GM12875 (cell line): ENCODE data around the gene TPCN1.

Source experiments
- H3K4me3 ChIP-seq: one replicate; pipeline ENCODE4 v1.5.1; 2011; ENCODE audit warnings: low read depth, low read length, control low read depth
- CTCF ChIP-seq: IDR thresholded peaks from 2 replicates; pipeline ENCODE4 v1.5.1; 2011; ENCODE audit warnings: low read depth, mild to moderate bottlenecking, control low read depth, inconsistent platforms, low read length, moderate library complexity, borderline replicate concordance; ENCODE audit not compliant: insufficient read depth

TPCN1 gene

GRCh38 chr12:113262710-113263109, 41.4 kb downstream of the TPCN1 start:
- H3K4me3 ChIP-seq, result no peak overlapping the region
- no peak for TF ChIP-seq CTCF

- TF ChIP-seq CTCF, result no peak
Observed at GRCh38 chr12:113263431-113263963, 42.2 kb downstream of the TPCN1 start.

GRCh38 chr12:113266106-113266895, 45.0 kb downstream of the TPCN1 start:
- no peak for TF ChIP-seq CTCF
- no peak overlapping the region for H3K4me3 ChIP-seq

More at GRCh38 chr12:113263431-113263963, 42.2 kb downstream of the TPCN1 start:
- no peak overlapping the region for H3K4me3 ChIP-seq

GRCh38 chr12:113267621-113268020, 46.4 kb downstream of the TPCN1 start:
- TF ChIP-seq CTCF, result no peak
- no peak overlapping the region for H3K4me3 ChIP-seq

GRCh38 chr12:113268136-113268535, 46.9 kb downstream of the TPCN1 start:
- no peak for TF ChIP-seq CTCF
- no peak overlapping the region for H3K4me3 ChIP-seq

GRCh38 chr12:113268621-113269020, 47.4 kb downstream of the TPCN1 start:
- no peak for TF ChIP-seq CTCF

More at GRCh38 chr12:113268621-113269020, 47.4 kb downstream of the TPCN1 start:
- H3K4me3 ChIP-seq, result no peak overlapping the region
